LoVo (cell line): ENCODE results near the gene MAN2B1.
"Not testable (repeated sequence)": the region's sequence is repeated elsewhere in the genome, so short reads cannot be mapped to it uniquely, and the experiment has no call there.

ENCODE experiments used
- DNase-seq: peaks from one replicate; pipeline ENCODE4 v3.0.0-alpha.2; 2016; ENCODE audit warnings: low spot score

The MAN2B1 gene

DNA sequence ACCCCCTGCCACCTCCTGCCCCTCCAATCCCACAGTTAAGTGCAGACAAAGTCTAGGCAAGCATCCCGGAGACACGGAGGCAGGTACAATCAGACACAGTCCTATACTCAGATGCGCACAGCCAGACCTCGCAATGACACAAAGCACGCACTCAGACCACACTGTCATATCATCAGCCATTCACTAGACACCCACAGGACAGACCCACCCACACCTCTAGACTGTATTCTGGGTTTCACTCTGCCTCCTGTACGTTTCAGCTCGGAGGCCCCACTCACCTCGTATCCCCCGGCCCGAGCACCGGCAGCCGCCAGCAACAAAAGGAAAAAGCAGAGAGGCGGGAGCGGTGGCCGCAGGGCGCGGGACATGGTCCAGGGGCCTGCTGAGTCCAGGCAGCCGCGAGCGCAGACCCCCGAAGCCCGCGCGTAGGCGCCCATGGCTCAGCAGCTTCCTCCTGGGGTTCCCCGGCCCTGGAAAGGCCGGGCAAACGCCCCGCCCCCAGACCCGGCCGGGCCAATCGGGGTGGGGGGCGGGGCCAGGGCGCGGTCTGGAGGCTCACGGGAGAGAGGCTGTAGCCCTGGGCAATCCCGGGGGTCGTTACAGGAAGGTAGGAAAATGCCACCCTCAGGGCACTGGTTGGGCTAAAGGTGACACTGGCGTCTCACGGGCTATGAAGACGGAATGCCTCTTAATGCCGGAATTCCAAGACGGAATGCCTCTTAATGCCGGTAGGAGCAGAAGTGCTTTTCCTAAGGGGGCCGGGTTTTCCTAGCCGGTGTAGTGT lies at the start of gene MAN2B1, which contains the start of gene WDR83:
TSS of gene MAN2B1 (minus strand) at position 478 of the 784 bp plus-strand sequence. CDS start at position 437, 41 bp downstream.
TSS of gene WDR83 (plus strand) at position 543 of the 784 bp plus-strand sequence. CDS start 2,984 bp downstream, outside the sequence.
- peak; percentile 78 for DNase-seq

DNA sequence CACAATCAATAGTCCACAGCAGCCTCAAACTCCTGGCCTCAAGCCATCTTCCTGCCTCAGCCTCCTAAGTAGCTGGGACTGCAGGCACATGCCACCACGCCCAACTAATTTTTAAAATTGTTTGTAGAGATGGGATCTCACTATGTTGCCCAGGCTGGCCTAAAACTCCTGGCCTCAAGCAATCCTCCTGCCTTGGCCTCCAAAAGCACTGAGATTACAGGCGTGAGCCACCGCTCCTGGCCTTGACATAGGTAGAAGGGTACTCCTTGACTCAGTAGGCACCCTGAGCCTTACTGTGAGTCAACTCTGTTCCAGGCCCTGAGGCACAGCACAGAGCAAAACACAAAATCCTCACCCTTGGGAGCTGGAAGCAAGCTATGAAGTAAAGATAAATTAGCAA lies 49.4 kb upstream of the MAN2B1 start:
- no peak for DNase-seq

DNA sequence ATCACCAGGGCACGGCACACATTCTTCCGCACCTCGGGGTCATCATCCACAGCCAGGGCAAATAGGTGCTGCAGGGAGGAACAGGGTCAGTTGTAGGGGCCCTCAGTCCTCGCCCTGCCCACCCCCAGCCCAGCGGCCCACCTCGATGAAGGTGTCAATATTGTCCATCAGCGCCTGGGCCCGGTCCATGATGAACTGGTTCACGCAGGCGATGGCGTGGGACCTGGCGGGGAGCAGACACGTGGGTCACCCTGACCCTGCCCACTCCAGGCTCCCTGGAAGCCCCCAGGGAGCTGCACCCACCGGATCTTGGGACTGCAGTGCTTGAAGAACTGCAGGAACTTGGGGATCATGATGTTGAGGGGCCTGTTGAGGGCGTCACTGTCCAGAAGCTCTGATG lies 48.6 kb upstream of the MAN2B1 start:
- DNase-seq, result no peak

DNA sequence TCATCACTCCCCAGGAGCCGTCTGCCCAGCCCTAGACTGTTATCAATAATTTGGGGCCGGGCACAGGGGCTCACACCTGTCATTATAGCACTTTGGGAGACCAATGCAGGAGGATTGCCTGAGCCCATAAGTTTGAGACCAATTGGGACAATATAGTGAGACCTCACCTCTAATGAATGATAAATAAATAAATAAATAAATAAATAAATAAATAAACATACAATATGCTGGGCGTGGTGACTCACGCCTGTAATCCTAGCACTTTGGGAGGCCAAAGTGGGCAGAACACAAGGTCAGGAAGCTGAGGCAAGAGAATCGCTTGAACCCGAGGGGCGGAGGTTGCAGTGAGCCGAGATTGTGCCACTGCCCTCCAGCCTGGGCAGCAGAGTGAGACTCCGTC lies 46.8 kb upstream of the MAN2B1 start:
- not testable (repeated sequence) for DNase-seq

DNA sequence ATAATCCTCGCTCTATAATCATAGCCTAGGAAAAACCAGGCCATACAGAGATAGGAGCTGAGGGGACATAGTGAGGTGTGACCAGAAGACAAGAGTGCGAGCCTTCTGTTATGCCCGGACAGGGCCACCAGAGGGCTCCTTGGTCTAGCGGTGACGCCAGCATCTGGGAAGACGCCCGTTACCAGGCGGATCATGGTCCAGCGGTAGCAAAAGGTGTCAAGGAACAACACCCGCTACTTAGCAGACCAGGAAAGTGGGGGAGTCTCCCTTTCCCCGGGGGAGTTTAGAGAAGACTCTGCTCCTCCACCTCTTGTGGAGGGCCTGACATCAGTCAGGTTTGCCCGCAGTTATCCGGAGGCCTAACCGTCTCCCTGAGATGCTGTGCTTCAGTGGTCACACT lies 45.5 kb upstream of the MAN2B1 start:
- DNase-seq, result not testable (repeated sequence)

DNA sequence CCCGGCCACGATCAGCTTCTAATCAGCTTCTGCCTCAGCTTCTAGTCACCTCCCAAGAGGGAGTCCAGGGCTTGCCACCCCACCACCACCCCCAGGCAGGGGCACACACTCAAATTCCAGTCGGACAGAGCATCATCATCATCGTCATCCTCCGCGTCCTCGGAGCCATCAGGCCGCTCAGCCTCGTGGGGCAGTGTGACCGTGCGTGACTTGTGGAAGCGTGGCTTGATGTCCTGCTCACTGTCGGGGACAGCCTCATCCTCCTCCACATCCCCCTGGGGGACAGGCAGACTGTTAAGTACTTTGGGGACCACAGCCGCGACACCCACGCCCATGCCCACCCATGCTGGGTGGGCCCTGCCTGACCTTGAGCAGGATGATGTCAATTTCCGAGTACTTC lies 44.6 kb upstream of the MAN2B1 start:
- DNase-seq, result no peak

DNA sequence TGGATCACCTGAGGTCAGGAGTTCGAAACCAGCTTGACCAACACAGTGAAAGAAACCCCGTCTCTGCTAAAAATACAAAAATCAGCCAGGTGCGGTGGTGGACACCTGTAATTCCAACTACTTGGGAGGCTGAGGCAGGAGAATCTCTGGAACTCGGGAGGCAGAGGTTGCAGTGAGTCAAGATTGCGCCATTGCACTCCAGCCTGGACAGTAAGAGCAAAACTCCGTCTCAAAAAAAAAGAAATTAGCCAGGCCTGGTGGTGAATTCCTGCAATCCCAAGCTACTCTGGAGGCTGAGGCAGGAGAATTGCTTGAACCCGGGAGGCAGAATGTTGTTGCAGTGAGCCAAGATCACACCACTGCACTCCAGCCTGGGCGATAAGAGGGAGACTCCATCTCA lies 42.1 kb upstream of the MAN2B1 start:
- no peak for DNase-seq

DNA sequence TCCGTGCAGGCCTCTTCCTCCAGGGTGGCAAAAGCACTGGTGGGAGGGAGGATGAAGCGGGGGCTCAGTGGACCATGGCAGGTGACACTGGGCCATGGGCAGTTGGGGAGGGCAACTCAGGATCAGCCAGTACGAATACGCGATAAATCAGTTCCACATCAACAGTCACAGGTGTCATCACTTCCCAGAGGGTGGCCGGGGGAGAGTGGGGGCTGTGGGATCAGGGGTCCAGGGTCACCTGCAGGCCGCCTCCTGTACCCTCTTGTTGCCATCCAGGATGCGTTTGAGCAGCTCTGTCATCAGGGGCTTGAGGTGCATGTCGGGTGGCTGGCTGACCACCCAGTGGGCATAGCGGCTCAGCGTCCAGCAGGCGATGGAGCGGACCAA lies 39.8 kb upstream of the MAN2B1 start:
- no peak for DNase-seq

DNA sequence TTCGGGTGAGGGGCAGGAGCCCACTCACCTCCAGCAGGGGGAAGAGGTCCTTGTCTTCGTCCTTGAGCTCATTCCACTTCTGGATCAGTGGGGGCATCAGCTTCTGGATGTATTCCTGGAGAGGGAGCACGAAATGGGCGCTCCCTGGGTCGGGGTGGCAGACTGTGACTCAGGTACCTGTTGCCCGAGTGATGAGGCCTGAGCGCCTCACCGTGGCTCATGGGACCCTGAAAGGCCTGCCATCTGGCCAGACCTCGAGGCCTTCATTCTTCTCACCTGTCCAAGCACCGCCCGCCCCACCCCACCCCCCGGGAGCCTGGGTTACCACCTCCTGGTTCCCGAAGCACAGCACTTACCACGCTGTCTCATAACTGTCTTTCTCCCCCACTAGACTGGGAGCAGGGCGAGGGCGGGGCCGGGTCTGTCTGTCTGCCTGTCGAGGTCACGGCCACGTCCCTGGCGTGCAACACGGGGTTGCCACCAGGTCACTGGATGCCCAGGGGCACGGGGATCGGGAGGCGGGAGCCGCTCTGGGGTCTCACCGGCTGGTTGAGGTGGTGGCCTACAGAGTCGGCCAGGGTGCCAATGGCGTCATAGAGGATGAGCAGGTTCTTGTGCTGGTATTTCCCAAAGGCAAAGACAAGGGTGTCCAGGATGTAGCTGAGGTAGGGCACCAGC lies 39.3 kb upstream of the MAN2B1 start:
- DNase-seq, result no peak

DNA sequence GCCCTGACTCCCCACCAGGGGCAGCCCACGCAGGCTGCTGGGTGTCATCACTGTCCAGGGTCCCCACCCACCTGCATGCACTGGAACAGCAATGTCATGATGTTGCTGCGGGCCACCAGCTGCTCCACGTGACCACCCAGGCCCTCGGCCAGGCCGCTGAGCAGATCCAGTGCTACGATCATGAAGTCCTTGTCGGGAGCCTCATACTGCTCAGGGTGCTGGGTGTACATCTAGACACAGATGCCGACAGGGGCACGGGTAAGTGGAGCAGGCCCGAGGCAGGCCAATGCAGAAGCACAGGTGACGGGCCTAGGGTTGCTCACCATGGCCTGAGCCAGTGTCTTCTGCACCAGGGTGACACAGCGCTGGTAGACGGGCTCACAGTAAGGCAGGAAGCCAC lies 38.6 kb upstream of the MAN2B1 start:
- no peak for DNase-seq

DNA sequence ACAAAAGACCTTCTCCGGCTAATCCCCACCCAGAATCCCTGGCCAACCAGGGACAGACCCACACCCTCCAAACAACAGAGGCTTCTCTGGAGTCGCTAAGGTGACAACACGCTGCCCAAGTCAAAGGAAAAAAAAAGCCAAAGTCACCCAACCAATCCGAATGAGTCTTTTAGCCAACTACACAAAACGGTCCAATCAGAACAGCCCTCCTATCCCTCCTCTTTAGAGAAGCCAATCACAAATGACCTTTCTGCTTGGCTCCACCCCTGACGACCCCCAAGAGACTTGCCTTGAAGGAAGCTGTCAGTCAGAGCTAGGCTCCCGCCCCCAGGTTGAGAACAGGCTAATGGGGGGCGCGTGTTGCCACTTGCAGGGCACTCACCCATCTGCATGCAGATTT lies 36.5 kb upstream of the MAN2B1 start:
- DNase-seq, result no peak

DNA sequence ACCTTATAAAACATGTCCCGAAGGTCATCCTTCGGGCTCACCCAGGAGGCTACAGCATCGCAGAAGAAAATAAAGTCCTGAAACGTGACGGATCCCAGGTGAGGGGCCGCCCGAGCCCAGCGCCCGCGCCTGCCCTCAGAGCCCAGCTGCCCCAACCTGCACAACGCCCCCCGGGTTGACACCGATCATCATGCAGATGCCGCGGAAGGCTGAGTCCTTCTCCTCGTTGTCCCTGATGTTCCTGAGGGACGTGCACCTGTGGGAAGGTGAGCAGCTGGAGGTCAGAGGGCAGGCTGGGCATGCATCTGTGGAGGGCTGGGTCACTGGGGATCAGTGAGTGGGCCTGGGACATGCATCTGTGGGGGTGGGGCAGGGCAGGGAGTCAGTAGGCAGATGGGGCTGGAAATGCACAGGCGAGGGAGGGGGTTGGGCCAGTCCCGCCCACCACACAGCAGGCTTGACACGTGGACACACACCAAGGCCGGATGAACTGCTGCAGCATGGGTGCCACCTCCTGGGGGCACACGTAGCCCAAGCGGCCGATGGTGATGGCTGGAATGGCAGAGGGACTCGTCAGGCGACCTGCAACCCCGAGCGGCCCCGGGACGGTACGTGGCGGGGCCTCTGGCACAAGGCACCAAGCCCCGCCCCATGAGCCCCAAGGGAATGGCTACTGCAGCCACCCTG lies 35.2 kb upstream of the MAN2B1 start:
- DNase-seq, result no peak

DNA sequence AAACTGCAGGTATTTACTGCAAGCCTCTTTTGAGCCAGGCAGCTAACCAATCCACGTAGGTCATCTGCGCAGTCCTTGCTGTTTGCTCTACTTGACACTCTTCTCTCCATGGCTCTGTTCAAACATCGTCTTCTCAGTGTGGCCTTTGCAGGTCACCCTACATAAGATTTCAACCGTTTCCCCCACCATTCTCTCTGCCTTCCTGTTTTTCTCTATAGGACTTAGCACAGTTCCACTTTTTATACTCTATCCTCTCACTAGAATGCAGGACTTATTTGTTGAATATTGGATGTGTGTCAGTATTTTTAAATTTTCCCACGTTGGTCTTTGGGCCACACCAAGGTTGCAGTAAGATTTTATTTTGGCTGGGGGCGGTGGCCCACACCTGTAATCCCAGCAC lies 31.6 kb upstream of the MAN2B1 start:
- DNase-seq, result no peak

DNA sequence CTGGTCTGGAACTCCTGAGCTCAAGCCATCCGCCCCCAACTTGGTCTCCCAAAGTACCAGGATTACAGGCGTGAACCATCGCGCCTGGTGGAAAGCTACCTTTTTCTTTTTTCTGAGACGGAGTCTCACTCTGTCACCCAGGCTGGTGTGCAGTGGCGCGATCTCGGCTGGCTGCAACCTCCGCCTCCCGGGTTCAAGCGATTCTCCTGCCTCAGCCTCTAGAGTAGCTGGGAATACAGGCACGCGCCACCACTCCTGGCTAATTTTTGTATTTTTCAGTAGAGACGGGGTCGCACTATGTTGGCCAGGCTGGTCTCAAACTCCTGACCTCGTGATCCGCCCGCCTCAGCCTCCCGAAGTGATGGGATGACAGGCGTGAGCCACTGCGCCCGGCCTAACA lies 30.9 kb upstream of the MAN2B1 start:
- not testable (repeated sequence) for DNase-seq

DNA sequence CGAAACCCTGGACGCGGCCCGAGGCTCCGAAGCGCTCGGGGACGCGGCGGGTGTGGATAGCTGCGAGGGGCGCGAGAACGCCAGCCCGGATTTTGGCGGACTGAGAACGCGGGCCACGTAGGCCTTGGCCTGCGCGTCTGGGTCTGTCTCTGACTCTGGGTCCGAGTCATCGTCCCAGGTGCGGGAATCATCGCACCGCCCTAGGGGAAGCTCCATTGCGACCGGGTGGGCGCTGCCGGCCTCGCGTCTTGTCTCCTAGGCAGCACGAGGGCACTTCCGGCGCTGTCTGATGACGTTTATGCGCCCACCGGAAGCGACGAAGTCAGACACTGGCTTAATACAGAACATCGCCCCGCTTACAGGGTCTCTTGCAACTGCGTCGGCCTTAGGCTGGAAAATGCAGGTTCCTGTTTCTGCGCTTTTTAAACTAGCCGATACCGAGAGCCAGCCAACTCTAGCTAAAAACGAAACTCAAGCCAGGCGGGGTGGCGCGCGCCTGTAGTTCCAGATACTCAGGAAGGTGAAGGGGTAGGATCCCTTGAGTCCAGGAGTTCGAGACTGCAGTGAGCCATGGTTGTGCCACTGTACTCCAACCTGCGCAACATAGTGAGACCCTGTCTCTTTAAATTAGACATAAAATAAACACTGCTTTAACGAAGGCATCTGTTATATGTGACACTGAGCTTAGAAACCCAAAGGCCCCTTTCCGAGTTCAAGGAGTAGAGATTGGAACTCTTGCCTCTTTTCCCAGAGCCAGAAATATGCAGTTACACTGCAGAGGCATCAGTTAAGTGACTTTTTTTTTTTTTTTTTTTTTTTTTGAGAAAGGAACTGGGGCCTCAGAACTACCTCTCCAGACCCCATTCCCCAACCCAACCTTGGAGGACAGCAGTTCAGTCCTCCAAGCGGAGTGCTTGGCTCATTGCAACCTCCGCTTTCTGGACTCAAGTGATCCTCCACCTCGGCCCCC lies 30.1 kb upstream of the MAN2B1 start, which contains the start of gene FBXW9:
TSS of gene FBXW9 (minus strand) at position 266 of the 970 bp plus-strand sequence. CDS start at position 216, 50 bp downstream.
- DNase-seq, result peak; percentile 88

DNA sequence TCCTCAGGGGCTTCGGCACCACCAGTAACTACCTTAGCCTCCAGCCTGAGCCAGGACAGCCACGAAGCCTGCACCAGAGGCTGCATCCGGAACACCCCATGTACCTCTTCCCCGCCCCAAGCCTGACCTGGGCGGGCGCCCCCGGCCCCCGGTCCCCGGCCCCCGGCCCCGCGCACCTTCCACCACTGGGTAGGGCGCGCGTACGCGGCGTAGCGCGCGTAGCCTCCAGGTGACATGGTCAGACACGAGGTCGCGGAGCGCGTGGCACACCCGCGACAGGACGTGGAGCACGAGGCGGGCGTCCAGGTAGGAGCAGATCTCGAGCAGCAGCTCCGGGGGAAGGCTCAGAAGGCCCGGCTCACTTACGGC lies 29.4 kb upstream of the MAN2B1 start:
- DNase-seq, result no peak

DNA sequence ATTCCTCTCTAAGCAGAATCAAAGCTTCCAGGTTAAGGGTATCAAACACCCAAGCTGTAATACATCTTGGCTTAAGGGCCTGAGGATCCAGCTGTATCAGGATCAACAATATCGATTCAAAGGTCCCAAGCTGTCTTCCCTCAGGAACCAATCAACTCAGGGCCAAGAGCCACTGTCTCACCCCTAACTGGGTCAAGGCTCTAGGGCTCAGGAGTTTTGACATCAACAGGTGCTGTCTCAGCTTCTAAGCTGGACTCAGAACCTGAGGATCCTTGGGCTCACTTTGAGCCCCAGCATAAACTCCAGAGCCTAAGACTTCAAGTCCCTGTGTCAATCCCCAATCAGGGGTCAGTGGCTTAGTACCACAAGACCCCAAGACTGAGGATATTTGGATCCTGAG lies 29.0 kb upstream of the MAN2B1 start:
- no peak for DNase-seq

DNA sequence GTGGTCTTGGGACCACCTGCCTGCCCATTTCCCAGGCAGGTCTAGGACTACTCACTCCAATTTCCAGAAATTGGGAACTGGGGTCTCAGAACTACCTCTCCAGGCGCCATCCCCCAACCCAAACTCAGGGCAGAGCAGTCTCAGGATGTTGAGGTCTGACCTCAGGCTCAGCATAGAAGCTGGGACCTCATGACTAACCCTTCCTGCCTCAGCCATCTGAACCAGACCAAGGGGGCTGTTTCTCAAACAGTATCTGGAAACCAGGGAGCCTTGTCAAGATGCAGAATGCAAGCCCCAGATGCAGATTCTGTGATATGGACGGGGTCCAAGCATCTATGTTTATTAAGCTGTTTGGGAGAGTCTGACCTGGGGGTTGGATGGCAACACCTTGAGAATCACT lies 28.6 kb upstream of the MAN2B1 start:
- DNase-seq, result no peak

DNA sequence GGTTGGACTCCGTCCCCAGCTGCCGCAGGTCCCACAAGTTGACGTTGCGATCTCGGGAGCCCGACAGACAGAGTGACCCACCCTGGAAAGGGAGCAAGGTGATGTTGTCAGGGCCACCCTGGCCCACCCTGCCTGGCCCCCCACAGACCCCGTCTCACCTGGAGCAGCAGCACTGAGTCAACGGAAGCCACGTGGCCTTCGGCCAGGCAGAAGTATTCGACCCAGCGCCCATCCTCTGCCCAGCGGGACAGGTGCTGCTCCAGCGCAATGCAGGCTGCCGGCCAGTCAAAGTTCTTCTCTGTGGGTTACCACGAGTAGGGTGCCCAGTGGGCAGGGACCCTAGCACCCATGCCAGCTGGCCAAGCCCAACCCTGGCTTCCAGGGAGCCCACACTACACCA lies 28.1 kb upstream of the MAN2B1 start:
- DNase-seq, result no peak

DNA sequence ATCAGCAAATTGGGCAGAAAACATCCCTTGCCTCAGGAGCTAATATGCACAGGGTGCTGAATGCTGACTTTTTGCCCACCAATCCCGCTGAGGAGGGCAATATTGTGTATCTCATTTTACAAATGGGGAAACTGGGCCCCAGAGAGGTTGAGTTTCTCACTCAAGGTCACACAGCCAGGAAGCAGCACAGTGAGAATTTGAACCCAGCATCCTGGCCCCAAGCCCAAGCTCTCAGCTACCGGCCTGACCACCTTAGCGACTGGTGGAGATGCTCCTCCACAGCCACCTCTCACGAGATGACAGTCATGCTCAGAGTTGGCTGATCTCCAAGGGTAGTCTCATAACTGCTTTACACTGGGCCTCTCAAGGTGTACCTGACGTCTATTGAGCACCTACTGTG lies 26.4 kb upstream of the MAN2B1 start:
- no peak for DNase-seq

DNA sequence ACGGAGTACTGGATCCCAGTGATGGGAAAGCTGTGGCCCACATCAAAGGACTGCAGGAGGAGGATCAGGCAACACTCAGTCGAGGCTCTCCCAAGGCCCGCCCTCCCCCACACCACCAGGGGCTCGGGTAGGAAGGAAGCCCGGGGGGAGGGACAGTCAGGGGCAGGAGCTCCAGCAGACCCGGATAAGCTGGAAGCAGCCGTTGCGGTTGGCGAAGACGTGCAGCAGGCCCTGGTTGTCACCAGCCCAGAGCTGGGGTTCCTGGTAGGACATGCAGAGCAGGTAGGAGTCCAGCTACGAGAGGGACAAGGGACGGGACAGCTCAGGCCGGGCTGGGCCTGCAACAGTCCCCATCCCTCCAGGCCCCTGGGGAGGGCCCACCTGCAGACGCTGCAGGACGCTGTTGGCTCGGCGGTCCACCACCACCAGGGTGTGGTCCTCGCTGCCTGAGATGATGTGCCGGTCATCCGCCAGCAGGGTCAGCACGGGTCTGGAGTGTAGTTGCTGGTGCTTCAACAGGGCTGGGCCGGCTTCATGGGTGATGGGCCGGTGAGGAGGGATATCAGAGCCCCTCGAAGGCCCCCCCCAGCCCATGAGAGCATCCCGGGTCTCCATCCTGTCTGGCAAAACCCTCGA lies 23.2 kb upstream of the MAN2B1 start:
- DNase-seq, result no peak
